Stimulated activated CD8-positive, alpha-beta memory T cell treated with anti-CD3 and anti-CD28 coated beads, Interleukin-7, amount 100 ng/mL, for 4 hours (primary cell): ENCODE results near the gene KRTAP17-1.
"Not testable (repeated sequence)": the region's sequence is repeated elsewhere in the genome, so short reads cannot be mapped to it uniquely, and the experiment has no call there.

Source experiments
- DNase-seq, 2 donors: peaks; one replicate each; pipeline ENCODE4 v3.0.0-alpha.2; 2020; ENCODE audit warnings: low read depth in 2 of 2

KRTAP17-1 gene, protein sequence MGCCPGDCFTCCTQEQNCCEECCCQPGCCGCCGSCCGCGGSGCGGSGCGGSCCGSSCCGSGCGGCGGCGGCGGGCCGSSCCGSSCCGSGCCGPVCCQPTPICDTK

GRCh38 chr17:41315204-41315794 lies at the start of gene KRTAP17-1:
TSS of gene KRTAP17-1 (minus strand) at chr17:41315710. CDS start at chr17:41315650, 60 bp downstream.
- no peak for DNase-seq

DNA sequence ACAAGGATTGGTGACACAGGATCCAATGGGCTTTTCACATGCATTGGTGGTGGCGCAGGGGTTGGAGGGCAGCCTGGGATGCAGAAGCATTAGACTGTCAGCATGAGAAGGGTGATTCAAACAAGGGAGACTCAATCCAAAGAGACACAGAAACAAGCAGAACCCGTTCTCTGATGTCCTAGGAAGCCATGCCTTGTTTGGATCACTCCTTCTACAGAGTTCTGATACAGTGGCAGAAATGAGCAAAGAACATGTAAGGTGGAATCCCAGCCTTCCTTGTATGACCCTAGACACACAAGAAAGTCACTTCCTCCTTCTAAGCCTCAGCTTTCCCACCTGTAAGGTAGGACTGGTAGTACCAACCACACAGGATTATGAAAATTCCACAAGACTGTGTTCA lies 48.4 kb upstream of the KRTAP17-1 start:
- DNase-seq: no peak

GRCh38 chr17:41360296-41360995 lies 44.9 kb upstream of the KRTAP17-1 start:
- DNase-seq: no peak

DNA sequence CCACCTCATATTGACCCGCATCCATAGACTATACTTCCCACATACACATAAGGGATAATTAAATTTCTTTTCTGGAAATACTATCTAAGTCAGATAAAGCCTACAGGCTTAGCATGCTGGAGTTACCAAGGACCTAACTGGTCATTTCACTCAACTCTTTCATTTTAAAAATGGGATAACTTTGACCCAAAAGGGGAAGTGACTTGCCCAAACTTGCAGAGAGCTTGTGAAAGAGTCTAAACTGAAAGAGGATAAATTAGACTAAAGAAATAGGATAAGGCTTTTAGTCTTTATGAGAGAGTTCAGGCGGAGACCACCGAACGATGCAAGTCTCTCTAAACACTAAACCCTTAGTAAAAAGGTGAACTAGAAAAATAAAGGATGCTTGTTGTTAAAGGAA lies 39.0 kb upstream of the KRTAP17-1 start:
- DNase-seq: no peak

DNA sequence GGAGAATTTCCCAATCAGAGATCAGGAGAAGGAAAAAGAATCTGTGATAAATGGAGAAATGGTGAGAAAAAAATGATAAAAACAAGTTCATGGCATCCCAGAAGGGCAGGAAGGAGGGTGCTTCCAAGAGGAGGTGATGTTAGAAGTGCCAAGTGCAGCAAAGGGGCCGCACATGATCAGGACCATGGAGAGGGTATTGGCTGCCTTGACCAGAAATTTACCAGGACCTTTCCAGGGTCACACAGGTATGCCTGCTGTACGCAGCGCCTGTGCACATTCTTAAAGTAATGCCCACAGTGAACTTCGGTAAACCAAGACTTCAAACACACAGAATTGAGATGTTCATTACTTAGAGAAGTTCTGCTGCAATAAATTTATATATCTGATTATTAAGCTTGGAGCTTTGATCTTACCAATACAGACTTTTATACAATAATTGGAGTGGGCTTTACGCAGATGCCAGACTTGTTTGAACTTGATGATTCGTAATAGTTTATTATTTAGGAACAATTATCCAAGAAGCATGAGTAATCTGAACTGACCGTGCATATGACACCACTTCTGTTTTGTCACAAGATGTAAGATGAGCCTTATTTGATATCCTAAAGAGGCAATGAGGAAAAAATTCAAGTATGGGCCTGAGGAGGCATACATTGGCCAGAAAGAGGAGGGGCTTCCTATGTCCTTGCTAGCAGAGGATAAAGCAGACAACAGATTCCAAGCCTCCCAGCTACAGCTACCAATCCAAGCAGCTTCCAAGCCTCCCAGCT lies 37.3 kb upstream of the KRTAP17-1 start:
- DNase-seq: no peak

GRCh38 chr17:41351177-41351576 lies 35.7 kb upstream of the KRTAP17-1 start:
- DNase-seq: no peak

GRCh38 chr17:41350381-41350878 lies 34.9 kb upstream of the KRTAP17-1 start, which contains the start of gene KRT33A:
TSS of gene KRT33A (minus strand) at chr17:41350828. CDS start at chr17:41350767, 61 bp downstream.
- not testable (repeated sequence) for DNase-seq

- no peak for DNase-seq
Observed at GRCh38 chr17:41347869-41348760, 32.6 kb upstream of the KRTAP17-1 start.

GRCh38 chr17:41346421-41346820 lies 30.9 kb upstream of the KRTAP17-1 start:
- DNase-seq: not testable (repeated sequence)

GRCh38 chr17:41345992-41346391 lies 30.5 kb upstream of the KRTAP17-1 start:
- no peak for DNase-seq

- DNase-seq: no peak
Observed at GRCh38 chr17:41343029-41343428, 27.5 kb upstream of the KRTAP17-1 start.

DNA sequence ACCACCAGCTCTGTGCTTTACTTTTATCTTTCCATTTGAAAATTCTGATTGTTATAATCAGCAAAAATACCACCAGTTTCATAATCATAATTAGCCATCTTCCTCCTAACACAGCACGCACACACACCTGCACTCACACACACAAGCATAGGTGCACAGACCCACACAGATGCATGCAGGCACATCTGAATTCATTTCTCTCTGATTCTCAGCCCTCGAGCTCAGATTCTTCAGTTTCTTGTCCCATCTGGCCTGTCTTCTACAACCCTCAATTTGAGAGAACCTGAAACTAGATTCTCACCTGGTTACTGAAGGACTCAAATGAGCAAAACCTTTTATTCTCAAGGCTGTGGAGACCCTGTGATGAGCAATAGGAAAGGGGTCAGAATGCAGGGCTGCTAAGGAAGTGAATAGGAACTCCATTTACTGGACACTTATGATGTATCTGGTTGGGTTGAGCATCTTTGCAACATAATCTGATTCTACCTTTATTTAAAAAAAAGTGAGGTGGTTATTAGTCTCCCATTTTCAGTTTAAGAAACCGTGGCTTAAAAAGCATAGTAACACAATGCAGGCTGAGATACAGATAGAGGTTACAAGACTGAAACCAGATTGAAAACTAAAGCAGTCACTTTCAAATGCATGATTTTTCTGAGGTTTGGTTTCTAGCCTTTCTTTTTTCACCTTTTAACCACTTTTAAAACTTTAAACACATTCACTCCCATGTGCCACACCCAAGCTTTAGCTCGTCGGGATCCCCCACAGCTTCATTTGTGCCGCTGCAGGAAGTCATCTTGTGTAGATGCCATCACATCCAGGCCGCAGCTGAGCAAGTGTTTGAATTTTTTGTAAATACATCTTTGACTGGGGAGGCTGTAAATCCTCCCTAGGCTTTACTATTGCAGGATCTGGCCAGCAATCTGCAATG lies 25.7 kb upstream of the KRTAP17-1 start:
- DNase-seq: no peak

DNA sequence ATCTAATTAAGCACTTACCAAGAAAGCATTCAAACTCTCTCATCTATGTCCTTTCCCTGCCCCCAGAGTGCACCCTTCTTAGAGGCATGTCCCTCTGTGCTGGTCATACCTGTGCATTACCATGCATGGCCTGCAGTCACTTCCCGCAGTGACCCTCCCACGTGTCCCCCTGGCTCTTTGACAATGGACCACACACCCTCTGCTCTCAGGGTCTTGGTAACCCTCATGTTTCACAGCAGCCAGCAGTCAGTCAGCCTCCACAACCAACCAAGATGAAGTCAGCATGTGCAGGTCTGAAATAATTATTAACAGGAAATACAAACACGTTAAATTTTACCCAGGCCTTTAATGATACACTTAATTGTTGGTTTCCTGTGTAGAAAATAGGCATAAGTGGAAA lies 25.0 kb upstream of the KRTAP17-1 start:
- DNase-seq: no peak

GRCh38 chr17:41339571-41340172 lies 24.2 kb upstream of the KRTAP17-1 start:
- no peak for DNase-seq

DNA sequence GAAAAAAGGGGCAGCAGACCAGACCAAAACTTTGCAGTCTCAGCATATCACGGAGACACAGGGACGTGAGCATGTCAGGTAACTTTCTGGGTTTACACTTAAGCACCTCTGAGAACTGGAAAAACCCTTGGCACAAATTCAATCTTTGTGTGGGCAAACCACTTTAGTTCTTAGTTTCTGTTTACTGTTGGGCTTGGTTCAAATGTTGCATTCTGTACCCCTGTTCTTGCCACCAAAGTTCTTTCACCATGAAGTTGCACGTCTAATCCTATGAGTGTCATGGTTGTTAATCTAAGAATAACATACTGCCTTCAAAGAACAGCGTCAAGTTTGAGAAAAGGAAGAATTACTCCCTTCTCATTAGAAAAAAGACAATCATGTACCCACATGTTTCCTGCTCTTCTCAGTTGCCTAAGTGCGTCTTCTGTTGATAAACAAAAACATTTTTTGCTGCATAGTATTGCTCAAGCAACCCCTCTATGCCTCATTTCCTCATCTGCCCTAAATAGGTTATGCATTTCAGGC lies 23.5 kb upstream of the KRTAP17-1 start:
- DNase-seq: peak in 1 of 2 donors; percentile 20

DNA sequence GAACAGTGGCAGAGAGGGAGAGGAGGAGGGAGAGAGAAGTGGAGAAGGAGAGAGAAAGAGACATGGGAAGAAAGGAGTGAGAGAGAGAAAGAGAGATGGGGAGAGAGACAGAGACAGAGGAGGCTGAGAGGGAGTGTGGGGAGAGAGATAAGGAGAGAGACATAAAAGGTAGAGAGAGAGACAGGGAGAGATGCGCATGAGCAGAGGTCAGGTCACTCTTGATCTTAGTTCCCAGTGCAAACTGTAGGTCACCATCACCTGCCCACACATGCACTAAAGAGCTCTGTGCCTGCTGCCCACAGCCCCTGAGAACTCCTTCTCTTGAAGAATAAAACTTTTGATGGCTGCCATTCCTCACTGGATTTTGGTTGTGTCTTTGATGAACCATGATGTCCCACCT lies 20.2 kb upstream of the KRTAP17-1 start:
- DNase-seq: no peak

DNA sequence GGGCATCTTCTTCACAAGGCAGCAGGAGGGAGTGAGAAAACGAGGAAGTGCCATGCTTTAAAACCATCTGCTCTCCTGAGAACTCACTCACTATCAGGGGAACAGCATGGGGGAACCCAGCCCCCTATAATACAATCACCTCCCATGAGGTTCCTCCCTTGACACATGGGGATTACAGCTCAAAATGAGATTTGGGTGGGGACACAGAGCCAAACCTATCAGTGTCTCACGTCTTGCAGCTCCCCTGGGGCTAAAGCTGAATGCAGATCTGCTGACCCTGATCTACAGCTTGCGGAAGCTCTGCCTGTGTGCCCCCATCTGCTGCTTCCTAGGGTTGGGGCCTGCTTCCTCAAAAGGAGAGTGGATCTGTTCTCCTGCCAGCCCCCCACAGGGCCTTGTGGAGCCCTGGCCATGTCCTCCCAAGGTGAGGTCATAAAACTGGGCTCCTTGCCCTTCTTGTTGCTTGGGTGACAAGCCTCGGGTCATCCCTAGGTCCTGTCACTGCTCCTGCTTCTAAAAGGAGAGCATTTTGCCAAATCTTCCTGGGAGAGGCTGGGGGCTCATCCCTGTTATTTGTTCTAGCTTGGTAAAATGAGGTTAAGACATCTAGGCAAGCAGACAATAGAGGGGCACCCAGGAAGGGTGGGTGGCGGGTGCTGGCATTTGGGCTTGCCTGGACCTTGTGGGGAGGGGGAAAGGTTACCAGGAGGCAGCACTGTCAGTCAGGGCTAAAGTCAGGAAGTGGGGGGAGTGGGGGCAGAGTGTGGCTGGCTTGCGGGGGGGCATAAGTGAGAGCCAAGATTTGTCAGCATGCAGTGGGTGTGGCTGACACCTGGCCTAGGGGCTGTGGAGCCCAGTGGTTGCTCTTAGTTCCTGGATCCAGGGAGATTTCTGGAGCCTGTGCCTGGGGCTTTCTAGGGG lies 19.1 kb upstream of the KRTAP17-1 start:
- no peak for DNase-seq

DNA sequence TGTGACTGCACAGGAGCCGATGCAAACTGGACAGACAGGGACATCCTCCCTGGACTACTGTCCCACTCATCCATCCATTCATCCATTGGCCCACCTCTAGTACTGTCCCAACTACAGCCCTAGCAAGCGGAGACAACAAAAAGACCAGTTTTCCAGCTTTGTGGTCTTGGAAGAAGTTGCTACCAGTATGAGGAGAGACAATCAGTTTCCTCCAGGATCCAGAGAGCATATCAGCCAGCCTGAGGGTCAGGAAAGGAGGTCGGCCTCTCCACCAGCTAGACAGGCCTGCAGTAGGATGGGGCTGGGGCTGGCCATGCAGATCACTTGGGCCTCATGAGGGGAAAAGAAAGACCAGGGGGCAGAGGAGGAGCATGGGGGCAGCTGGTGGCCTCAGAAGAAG lies 18.3 kb upstream of the KRTAP17-1 start:
- no peak for DNase-seq
